MCF 10A (cell line): ENCODE data around the gene MAGI1. TPM values are rescaled to one million over a fixed set of nuclear protein-coding genes. Genes with fewer than 3 reads are reported as not detected.

Experiments used
- BruUV-seq: library from RNA; stranded (reverse); fragments of 400-500 nt; replicated peaks from 2 replicates; lab custom pipeline; 2021; lab: Mats Ljungman, UMichigan
- CTCF ChIA-PET: fragments of 300-600 bp; sonication (Branson Sonifier 250); formaldehyde crosslinking; extraction: SDS; loops from one replicate; lab custom pipeline; 2021; ENCODE audit warnings: antibody characterized with exemption, inconsistent platforms; lab: Yijun Ruan, JAX
- POLR2A ChIA-PET: fragments of 300-600, 350-650 bp; sonication (Branson Sonifier 250); formaldehyde crosslinking; extraction: SDS; loops from one replicate; lab custom pipeline; 2020; ENCODE audit warnings: antibody characterized with exemption, inconsistent platforms; lab: Yijun Ruan, JAX
- DNase-seq: peaks from one replicate; pipeline ENCODE4 v3.0.0-alpha.2; 2018; ENCODE audit not compliant: unreplicated experiment
- H3K27ac Mint-ChIP-seq: one replicate; pipeline ENCODE4 v1.8.0; 2022; ENCODE audit warnings: mild to moderate bottlenecking, low read depth, mixed read lengths; ENCODE audit not compliant: unreplicated experiment
- H3K27me3 Mint-ChIP-seq: one replicate; pipeline ENCODE4 v1.8.0; 2022; ENCODE audit warnings: mixed read lengths; ENCODE audit not compliant: insufficient read depth, unreplicated experiment
- H3K36me3 Mint-ChIP-seq: one replicate; pipeline ENCODE4 v1.8.0; 2022; ENCODE audit warnings: mild to moderate bottlenecking, moderate library complexity, mixed read lengths; ENCODE audit not compliant: insufficient read depth, unreplicated experiment
- H3K4me1 Mint-ChIP-seq: one replicate; pipeline ENCODE4 v1.8.0; 2022; ENCODE audit warnings: mixed read lengths; ENCODE audit not compliant: insufficient read depth, unreplicated experiment
- H3K4me3 Mint-ChIP-seq: one replicate; pipeline ENCODE4 v1.8.0; 2022; ENCODE audit warnings: mild to moderate bottlenecking, moderate library complexity, mixed read lengths; ENCODE audit not compliant: unreplicated experiment
- H3K9me3 Mint-ChIP-seq: one replicate; pipeline ENCODE4 v1.8.0; 2022; ENCODE audit warnings: mixed read lengths; ENCODE audit not compliant: unreplicated experiment
- CTCF ChIP-seq: fragments of 200-600 bp; IDR thresholded peaks from one replicate; pipeline ENCODE4 v1.8.0; 2022; ENCODE audit warnings: antibody characterized with exemption, mild to moderate bottlenecking; ENCODE audit not compliant: unreplicated experiment
- intact Hi-C: fragments of 100-400 bp; cut with micrococcal nuclease; formaldehyde crosslinking; loops from 2 replicates; pipeline ENCODE4 v1.14.1; 2022
- total RNA-seq: library from RNA; stranded (reverse); gene quantifications from 2 replicates; pipeline ENCODE4 v1.2.3, GENCODE V29; 2022

Gene MAGI1
- total RNA-seq, 1 experiment from 2014 or later, result 6.2 TPM

DNA sequence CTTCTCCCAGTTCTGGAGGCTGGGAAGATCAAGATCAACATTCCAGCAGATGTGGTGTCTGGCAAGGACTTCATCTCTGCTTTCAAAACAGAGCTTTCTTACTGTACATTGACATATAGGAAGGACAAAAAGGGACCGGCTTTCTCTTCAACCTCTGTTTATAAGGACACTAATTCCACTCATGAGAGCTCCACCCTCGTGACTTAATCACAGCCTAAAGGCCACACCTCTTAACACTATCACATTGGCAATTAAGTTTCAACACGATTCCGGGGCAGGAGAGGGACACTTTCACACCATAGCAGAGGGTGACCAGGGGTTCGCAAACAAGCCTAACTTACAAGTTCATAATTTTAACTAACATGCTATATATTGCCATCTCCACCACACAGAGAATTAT, 231.5 kb downstream of the MAGI1 start:
- H3K4me3 Mint-ChIP-seq, result no peak overlapping the region
- no peak for TF ChIP-seq CTCF
- intact Hi-C loops, result no loop called here
- H3K36me3 Mint-ChIP-seq, result no peaks in the 10 kb centered on the region
- DNase-seq, result no peak
- BruUV-seq, result no TSS peak
- H3K27me3 Mint-ChIP-seq, result no peaks in the 10 kb centered on the region
- H3K4me1 Mint-ChIP-seq, result no peaks in the 10 kb centered on the region
- ChIA-PET CTCF (interaction anchor here (0.6 kb wide), 1 partner anchor 208 kb away, joined by 4 read pairs; no protein-coding TSS in a partner anchor), POLR2A (no interaction called here)
- no peak overlapping the region for H3K27ac Mint-ChIP-seq
- no peaks in the 10 kb centered on the region for H3K9me3 Mint-ChIP-seq

DNA sequence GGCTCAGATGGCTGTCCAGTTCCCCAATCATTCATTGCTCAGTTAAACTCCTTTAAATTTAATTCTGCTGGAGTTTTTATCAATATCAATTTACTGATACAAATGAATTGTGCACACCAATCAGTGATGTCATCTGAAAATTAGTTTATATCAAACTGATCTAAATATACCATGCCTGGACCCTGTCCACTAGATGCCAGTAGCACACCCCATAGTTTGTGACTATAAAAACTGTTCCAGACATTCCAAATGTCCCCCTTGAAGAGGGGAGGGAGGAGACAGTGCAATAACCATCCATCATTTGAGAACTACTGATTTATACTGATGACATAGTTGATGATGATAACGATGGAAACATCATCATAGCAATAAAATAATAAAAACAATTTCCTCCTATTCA, 232.1 kb downstream of the MAGI1 start:
- no peaks in the 10 kb centered on the region for H3K4me1 Mint-ChIP-seq
- no peak overlapping the region for H3K4me3 Mint-ChIP-seq
- intact Hi-C loops, result no loop called here
- no peak overlapping the region for H3K27ac Mint-ChIP-seq
- no peak for DNase-seq
- CTCF ChIA-PET, result no interaction called here
- no peak for TF ChIP-seq CTCF
- H3K9me3 Mint-ChIP-seq, result no peaks in the 10 kb centered on the region
- H3K36me3 Mint-ChIP-seq, result no peaks in the 10 kb centered on the region
- POLR2A ChIA-PET, result interaction anchor here (0.6 kb wide), 1 partner anchor 414 kb away, joined by 3 read pairs; the partner anchor contains the start of gene SLC25A26
- no peaks in the 10 kb centered on the region for H3K27me3 Mint-ChIP-seq
- no TSS peak for BruUV-seq

GRCh38 chr3:65796676-65797075, 242.0 kb downstream of the MAGI1 start:
- H3K27ac Mint-ChIP-seq, result no peak overlapping the region
- no peak for DNase-seq
- POLR2A ChIA-PET, result no interaction called here
- CTCF ChIA-PET, result interaction anchor here (1.1 to 2.9 kb wide), 2 partner anchors 13 to 342 kb away, joined by 3 to 9 read pairs; no protein-coding TSS in a partner anchor
- TF ChIP-seq CTCF, result no peak
- intact Hi-C loops, result no loop called here
- no peaks in the 10 kb centered on the region for H3K27me3 Mint-ChIP-seq
- H3K36me3 Mint-ChIP-seq, result peaks cover 6% of the 10 kb centered on the region
- H3K4me1 Mint-ChIP-seq, result peaks cover 9% of the 10 kb centered on the region
- H3K4me3 Mint-ChIP-seq, result no peak overlapping the region
- H3K9me3 Mint-ChIP-seq, result no peaks in the 10 kb centered on the region
- no TSS peak for BruUV-seq

- TF ChIP-seq CTCF, result no peak
- Mint-ChIP-seq H3K27ac (no peak overlapping the region), H3K4me3 (no peak overlapping the region), H3K27me3 (no peaks in the 10 kb centered on the region), H3K36me3 (peaks cover 6% of the 10 kb centered on the region), H3K9me3 (no peaks in the 10 kb centered on the region), H3K4me1 (peaks cover 9% of the 10 kb centered on the region)
- BruUV-seq, result no TSS peak
- CTCF ChIA-PET, result interaction anchor here (0.5 to 2.9 kb wide), 2 partner anchors 12 to 342 kb away, joined by 3 to 9 read pairs; no protein-coding TSS in a partner anchor
- no peak for DNase-seq
- POLR2A ChIA-PET, result no interaction called here
- intact Hi-C loops, result no loop called here
Measured at GRCh38 chr3:65795166-65795565, 243.6 kb downstream of the MAGI1 start.
